IMR-90 (cell line): ENCODE results near the gene SPARC. TPM values are rescaled to one million over a fixed set of nuclear protein-coding genes. Genes with fewer than 3 reads are reported as not detected.

Experiments
- ATAC-seq: fragments of 200-7000 bp; cut with Tn5 transposase; 2 replicates; pipeline ENCODE4 v1.9.1; 2020; ENCODE audit warnings: low read depth, mild to moderate bottlenecking, moderate library complexity
- BruUV-seq: library from RNA; stranded (reverse); fragments of 400-500 nt; replicated peaks from 2 replicates; lab custom pipeline; 2021; lab: Mats Ljungman, UMichigan
- CTCF ChIA-PET: fragments of 300-600 bp; formaldehyde crosslinking; extraction: SDS; loops from one replicate; lab custom pipeline; 2021; ENCODE audit warnings: antibody characterized with exemption; lab: Yijun Ruan, JAX
- POLR2A ChIA-PET: fragments of 300-600 bp; sonication (Branson Sonifier 250); formaldehyde crosslinking; loops from one replicate; lab custom pipeline; 2022; ENCODE audit warnings: antibody characterized with exemption; ENCODE audit not compliant: unreplicated experiment; lab: Charles Lee
- DNase-seq: peaks from one replicate; pipeline ENCODE4 v3.0.0; 2013
- H2AFZ ChIP-seq: replicated peaks from 2 replicates; pipeline ENCODE3; 2013; ENCODE audit warnings: low read length, mild to moderate bottlenecking; ENCODE audit not compliant: poor library complexity
- H2AK5ac ChIP-seq: 2 replicates; pipeline ENCODE4 v1.6.1; 2013; ENCODE audit warnings: low read depth, low read length, inconsistent platforms
- H2AK9ac ChIP-seq: replicated peaks from 2 replicates; pipeline ENCODE3; 2013; ENCODE audit warnings: mild to moderate bottlenecking, low read depth, low read length, moderate library complexity; ENCODE audit not compliant: poor library complexity
- H2BK120ac ChIP-seq: 2 replicates; pipeline ENCODE4 v1.6.1; 2013; ENCODE audit warnings: low read depth, low read length, inconsistent platforms
- H2BK15ac ChIP-seq: 3 replicates; pipeline ENCODE4 v1.6.1; 2013; ENCODE audit warnings: low read depth, low read length, inconsistent platforms
- H2BK20ac ChIP-seq: 2 replicates; pipeline ENCODE4 v1.6.1; 2013; ENCODE audit warnings: low read depth, mild to moderate bottlenecking, inconsistent platforms, low read length, moderate library complexity
- H2BK5ac ChIP-seq: 2 replicates; pipeline ENCODE4 v1.6.1; 2013; ENCODE audit warnings: mild to moderate bottlenecking, low read depth, low read length, inconsistent platforms; ENCODE audit not compliant: poor library complexity, severe bottlenecking
- H3K14ac ChIP-seq: replicated peaks from 2 replicates; pipeline ENCODE4 v1.6.1; 2013; ENCODE audit warnings: low read depth, low read length, inconsistent platforms
- H3K18ac ChIP-seq: 2 replicates; pipeline ENCODE4 v1.6.1; 2013; ENCODE audit warnings: low read depth, low read length, control low read depth
- H3K23ac ChIP-seq: 2 replicates; pipeline ENCODE4 v1.6.1; 2013; ENCODE audit warnings: low read depth, low read length, inconsistent platforms
- H3K27ac ChIP-seq: 2 replicates; pipeline ENCODE4 v1.5.1; 2013; ENCODE audit warnings: mild to moderate bottlenecking, control low read depth, low read length; ENCODE audit not compliant: insufficient read depth
- H3K27me3 ChIP-seq: 2 replicates; pipeline ENCODE4 v1.6.1; 2013; ENCODE audit warnings: low read length; ENCODE audit not compliant: control insufficient read depth, insufficient read depth
- H3K36me3 ChIP-seq: 2 replicates; pipeline ENCODE4 v1.6.1; 2013; ENCODE audit warnings: low read length, mixed read lengths; ENCODE audit not compliant: control insufficient read depth, insufficient read depth
- H3K4ac ChIP-seq: 2 replicates; pipeline ENCODE4 v1.6.1; 2013; ENCODE audit warnings: low read depth, low read length, inconsistent platforms
- H3K4me1 ChIP-seq: 2 replicates; pipeline ENCODE4 v1.6.1; 2013; ENCODE audit warnings: low read length, mixed read lengths; ENCODE audit not compliant: control insufficient read depth, insufficient read depth
- H3K4me2 ChIP-seq: 2 replicates; pipeline ENCODE4 v1.6.1; 2013; ENCODE audit warnings: low read depth, mild to moderate bottlenecking, control low read depth, low read length, moderate library complexity
- H3K4me3 ChIP-seq: 2 replicates; pipeline ENCODE4 v1.5.1; 2013; ENCODE audit warnings: low read depth, mild to moderate bottlenecking, control low read depth, low read length, moderate library complexity; ENCODE audit not compliant: insufficient read depth
- H3K56ac ChIP-seq: 2 replicates; pipeline ENCODE4 v1.6.1; 2013; ENCODE audit warnings: low read length, inconsistent platforms; ENCODE audit not compliant: insufficient read depth; ENCODE audit errors: extremely low read depth
- H3K79me1 ChIP-seq, 2 experiments: 2 replicates each; pipeline ENCODE4 v1.6.1; 2013; ENCODE audit warnings: low read length in 2 of 2, inconsistent platforms in 1 of 2, low read depth in 1 of 2
- H3K9ac ChIP-seq: 2 replicates; pipeline ENCODE4 v1.6.1; 2013; ENCODE audit warnings: low read depth, low read length, control low read depth
- H3K9me1 ChIP-seq: 2 replicates; pipeline ENCODE4 v1.6.1; 2013; ENCODE audit warnings: low read length, inconsistent platforms; ENCODE audit not compliant: insufficient read depth
- H3K9me3 ChIP-seq: 2 replicates; pipeline ENCODE4 v1.6.1; 2013; ENCODE audit warnings: low read length; ENCODE audit not compliant: control insufficient read depth, insufficient read depth
- H4K20me1 ChIP-seq: 2 replicates; pipeline ENCODE4 v1.6.1; 2013; ENCODE audit warnings: low read length, inconsistent platforms; ENCODE audit not compliant: insufficient read depth
- H4K5ac ChIP-seq: 2 replicates; pipeline ENCODE4 v1.6.1; 2013; ENCODE audit warnings: mild to moderate bottlenecking, low read depth, low read length, control low read depth
- H4K8ac ChIP-seq, 2 experiments: 2 replicates each; pipeline ENCODE4 v1.6.1; 2013; ENCODE audit warnings: low read depth in 2 of 2, low read length in 2 of 2, control low read depth in 1 of 2, inconsistent platforms in 1 of 2
- H4K91ac ChIP-seq: 2 replicates; pipeline ENCODE4 v1.6.1; 2013; ENCODE audit warnings: low read depth, low read length, inconsistent platforms; ENCODE audit not compliant: insufficient read depth
- BHLHE40 ChIP-seq: fragments of 150-350 bp; IDR thresholded peaks from 2 replicates; pipeline ENCODE4 v1.6.1; 2016; ENCODE audit warnings: mild to moderate bottlenecking, low read depth, low read length
- CHD1 ChIP-seq: IDR thresholded peaks from 2 replicates; pipeline ENCODE4 v1.6.1; 2012; ENCODE audit warnings: low read depth, low read length, improper control_type of control experiment
- ELK1 ChIP-seq: fragments of 150-350 bp; IDR thresholded peaks from 2 replicates; pipeline ENCODE4 v1.6.1; 2016; ENCODE audit warnings: low read depth, mild to moderate bottlenecking, low read length, moderate library complexity, borderline replicate concordance
- FOS ChIP-seq: fragments of 150-350 bp; IDR thresholded peaks from 2 replicates; pipeline ENCODE4 v1.6.1; 2016; ENCODE audit warnings: low read depth, low read length
- MAFK ChIP-seq: IDR thresholded peaks from 2 replicates; pipeline ENCODE4 v1.6.1; 2012; ENCODE audit warnings: low read depth, low read length, improper control_type of control experiment
- MAZ ChIP-seq: IDR thresholded peaks from 2 replicates; pipeline ENCODE4 v1.6.1; 2012; ENCODE audit warnings: low read depth, mild to moderate bottlenecking, low read length, improper control_type of control experiment, moderate library complexity, borderline replicate concordance
- MXI1 ChIP-seq: IDR thresholded peaks from 2 replicates; pipeline ENCODE4 v1.6.1; 2012; ENCODE audit warnings: low read depth, mild to moderate bottlenecking, low read length, moderate library complexity, borderline replicate concordance
- NFE2L2 ChIP-seq: fragments of 150-350 bp; IDR thresholded peaks from 2 replicates; pipeline ENCODE4 v1.6.1; 2016; ENCODE audit warnings: low read depth, mild to moderate bottlenecking, low read length
- POLR2A ChIP-seq: IDR thresholded peaks from 2 replicates; pipeline ENCODE4 v1.6.1; 2012; ENCODE audit warnings: mild to moderate bottlenecking, low read depth, low read length
- RAD21 ChIP-seq: IDR thresholded peaks from 2 replicates; pipeline ENCODE4 v1.6.1; 2012; ENCODE audit warnings: low read length, improper control_type of control experiment
- RCOR1 ChIP-seq: IDR thresholded peaks from 2 replicates; pipeline ENCODE4 v1.6.1; 2012; ENCODE audit warnings: mild to moderate bottlenecking, low read length, improper control_type of control experiment; ENCODE audit not compliant: insufficient replicate concordance
- RFX5 ChIP-seq: IDR thresholded peaks from 2 replicates; pipeline ENCODE4 v1.8.0; 2012; ENCODE audit warnings: low read depth, mild to moderate bottlenecking, low read length, moderate library complexity
- SMC3 ChIP-seq: fragments of 150-350 bp; IDR thresholded peaks from 2 replicates; pipeline ENCODE4 v1.6.1; 2016; ENCODE audit warnings: low read depth, mild to moderate bottlenecking, antibody characterized with exemption, low read length, moderate library complexity
- USF2 ChIP-seq: fragments of 150-350 bp; IDR thresholded peaks from 2 replicates; pipeline ENCODE4 v1.6.1; 2017; ENCODE audit warnings: mild to moderate bottlenecking, antibody characterized with exemption, low read length, low read depth
- WGBS, 2 experiments: methylation state at CpG; one replicate each; pipeline versions ENCODE4 v1.1.5 to v1.1.7; 2013; ENCODE audit warnings: missing lambda C conversion rate in 2 of 2; ENCODE audit not compliant: insufficient read length in 1 of 2; ENCODE audit errors: extremely low coverage in 2 of 2; 5-methylcytosine and 5-hydroxymethylcytosine counted together
- dilution Hi-C: fragments of 300-500 bp; cut with HindIII; formaldehyde crosslinking; loops from one replicate; pipeline ENCODE4 v1.14.3; 2018; ENCODE audit warnings: low sequenced_read_pairs; ENCODE audit not compliant: unreplicated experiment
- in situ Hi-C: fragments of 300-500 bp; cut with MboI; formaldehyde crosslinking; loops from 3 replicates; pipeline ENCODE4 v1.14.3; 2019; ENCODE audit warnings: low sequenced_read_pairs, inconsistent platforms, mixed read lengths
- intact Hi-C: fragments of 100-400 bp; cut with micrococcal nuclease; formaldehyde crosslinking; loops from 2 replicates; pipeline ENCODE4 v1.10.0; 2022
- polyA plus RNA-seq, 3 experiments: library from polyadenylated mRNA; depleted of rRNA; stranded (reverse); fragments of >200 nt; gene quantifications; 2 replicates each; pipeline ENCODE4 v1.2.3, GENCODE V29; 2012; ENCODE audit warnings: low replicate concordance in 1 of 3
- total RNA-seq: library from RNA; depleted of rRNA; stranded (reverse); fragments of >200 nt; gene quantifications from 2 replicates; pipeline ENCODE4 v1.2.3, GENCODE V29; 2012

SPARC gene
- total and polyA plus RNA-seq, 2 of the 4 experiments (the other 2 are of a cell fraction) = 1,186 to 4,692 TPM

GRCh38 chr5:151691706-151692105 lies 5.0 kb upstream of the SPARC start:
- Histone ChIP-seq H4K5ac (no peak overlapping the region), H2AFZ (no peak overlapping the region), H3K4ac (peak overlapping the region; percentile 1; the same call in 1 of the 2 replicates), H3K18ac (no peak overlapping the region), H3K23ac (peak overlapping the region; percentile 5; the same call in 1 of the 2 replicates), H3K14ac (0 out of 2 replicates have a peak overlapping the region, but pooled peaks have one; percentile 17), H3K36me3 (no peaks in the 10 kb centered on the region), H3K4me1 (peaks cover 23% of the 10 kb centered on the region), H3K9me3 (no peaks in the 10 kb centered on the region), H4K8ac (no peak overlapping the region), H3K56ac (no peak overlapping the region), H3K27me3 (no peaks in the 10 kb centered on the region), H3K79me1 (peaks cover 8 to 33% of the 10 kb centered on the region in 2 experiments; a peak in 3 of 4 replicates), H3K4me3 (no peak overlapping the region), H3K9me1 (peaks cover 17% of the 10 kb centered on the region), H2BK120ac (no peak overlapping the region), H4K91ac (no peak overlapping the region), H4K20me1 (no peaks in the 10 kb centered on the region), H2BK20ac (peak overlapping the region; percentile 57; the same call in 1 of the 2 replicates), H2BK5ac (no peak overlapping the region), H2BK15ac (no peak overlapping the region), H2AK5ac (peak overlapping the region; percentile 23; the same call in 1 of the 2 replicates), H3K27ac (no peak overlapping the region), H2AK9ac (no peak overlapping the region), H3K4me2 (no peak overlapping the region), H3K9ac (no peak overlapping the region)
- no peak for ATAC-seq
- ChIA-PET CTCF (no interaction called here), POLR2A (interaction anchor here (0.6 to 0.9 kb wide), 2 partner anchors 10 to 49 kb away, joined by 3 to 4 read pairs; no protein-coding TSS in a partner anchor)
- BruUV-seq = no TSS peak
- DNase-seq = no peak
- dilution Hi-C loops = no loop called here
- no CpG with 5 or more reads among the region's 3 CpGs for WGBS, 2 experiments
- intact Hi-C loops = no loop called here
- in situ Hi-C loops = no loop called here
- TF ChIP-seq RAD21 (no peak), SMC3 (no peak), MAFK (no peak), BHLHE40 (no peak), FOS (no peak), RFX5 (no peak), MXI1 (no peak), ELK1 (no peak), MAZ (no peak), USF2 (no peak), POLR2A (no peak), NFE2L2 (no peak), RCOR1 (no peak), CHD1 (no peak)
